ENCODE data around the gene TOM1L1.
A peak's percentile ranks its signal among the peaks of the same experiment; 100 is the strongest.

TOM1L1 gene

DNA sequence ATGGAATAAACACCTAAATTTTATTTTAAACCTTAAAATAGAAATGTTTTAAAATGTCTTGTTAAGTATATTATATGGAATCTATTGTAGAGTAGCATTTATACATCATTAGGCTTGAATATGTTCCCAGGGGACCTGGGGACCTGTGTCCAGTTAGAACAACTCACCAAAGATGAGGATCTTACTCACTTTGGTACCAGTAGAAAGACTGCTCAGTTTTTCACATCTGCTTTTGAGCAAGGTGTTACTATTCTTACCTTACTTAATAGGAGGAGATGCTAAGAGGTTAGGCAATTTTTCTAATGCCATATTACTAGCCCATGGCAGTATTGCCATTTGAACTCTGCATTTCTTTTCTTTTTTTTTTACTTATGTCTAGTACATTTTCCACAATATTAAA lies 82.6 kb downstream of the TOM1L1 start:
- TF ChIP-seq MAX (IDR thresholded peaks at IDR 0.05) (no peak), TAF1 (IDR thresholded peaks at IDR 0.05; ENCODE audit: low read depth) (no peak), FOXM1 (IDR thresholded peaks at IDR 0.05; ENCODE audit: borderline replicate concordance, low read depth) (no peak), TCF12 (IDR thresholded peaks at IDR 0.05; ENCODE audit: low read depth) (no peak), TEAD4 (IDR thresholded peaks at IDR 0.05) (no peak), YY1 (IDR thresholded peaks at IDR 0.05; ENCODE audit: low read depth) (no peak)

GRCh38 chr17:54985476-54985875 lies 84.8 kb downstream of the TOM1L1 start:
- TF ChIP-seq USF1 (IDR thresholded peaks at IDR 0.05): no peak
- TF ChIP-seq EP300 (IDR thresholded peaks at IDR 0.05; ENCODE audit: borderline replicate concordance): no peak
- no peak for TF ChIP-seq FOXM1 (IDR thresholded peaks at IDR 0.05; ENCODE audit: borderline replicate concordance, low read depth)
- TF ChIP-seq TCF12 (IDR thresholded peaks at IDR 0.05; ENCODE audit: low read depth): no peak
- TF ChIP-seq ZBTB7A (IDR thresholded peaks at IDR 0.05; ENCODE audit: low read depth): no peak
- TF ChIP-seq YY1 (IDR thresholded peaks at IDR 0.05; ENCODE audit: low read depth): no peak
- no peak for TF ChIP-seq NFIC (IDR thresholded peaks at IDR 0.05)
- TF ChIP-seq TAF1 (IDR thresholded peaks at IDR 0.05; ENCODE audit: low read depth): no peak

- no peak for TF ChIP-seq REST (IDR thresholded peaks at IDR 0.05; ENCODE audit: low read depth)
- no peak for TF ChIP-seq FOXM1 (IDR thresholded peaks at IDR 0.05; ENCODE audit: borderline replicate concordance, low read depth)
- no peak for TF ChIP-seq MAX (IDR thresholded peaks at IDR 0.05)
- TF ChIP-seq RAD21 (IDR thresholded peaks at IDR 0.05; ENCODE audit: low read depth): no peak
- TF ChIP-seq CEBPB (IDR thresholded peaks at IDR 0.05): no peak
- no peak for TF ChIP-seq TCF12 (IDR thresholded peaks at IDR 0.05; ENCODE audit: low read depth)
- no peak for TF ChIP-seq EGR1 (IDR thresholded peaks at IDR 0.05)
- no peak for TF ChIP-seq TEAD4 (IDR thresholded peaks at IDR 0.05)
Measured at GRCh38 chr17:54990118-54990517, 89.5 kb downstream of the TOM1L1 start.

GRCh38 chr17:54991567-54991966 lies 90.9 kb downstream of the TOM1L1 start:
- TF ChIP-seq REST (IDR thresholded peaks at IDR 0.05; ENCODE audit: low read depth) (no peak), YY1 (IDR thresholded peaks at IDR 0.05; ENCODE audit: low read depth) (no peak), TAF1 (IDR thresholded peaks at IDR 0.05; ENCODE audit: low read depth) (no peak), TCF12 (IDR thresholded peaks at IDR 0.05; ENCODE audit: low read depth) (no peak), EGR1 (IDR thresholded peaks at IDR 0.05) (no peak)

- TF ChIP-seq REST (IDR thresholded peaks at IDR 0.05; ENCODE audit: low read depth): no peak
- TF ChIP-seq RAD21 (IDR thresholded peaks at IDR 0.05; ENCODE audit: low read depth): peak; percentile 64
- no peak for TF ChIP-seq YY1 (IDR thresholded peaks at IDR 0.05; ENCODE audit: low read depth)
- TF ChIP-seq EGR1 (IDR thresholded peaks at IDR 0.05): no peak
- no peak for TF ChIP-seq CEBPB (IDR thresholded peaks at IDR 0.05)
- no peak for TF ChIP-seq TEAD4 (IDR thresholded peaks at IDR 0.05)
Measured at GRCh38 chr17:54992797-54993639, 92.4 kb downstream of the TOM1L1 start.
